Femur (tissue), 1 donor: ENCODE data around the gene MYLK4.

Source experiments
- DNase-seq: peaks from one replicate; pipeline ENCODE4 v3.0.0-alpha.2; 2017

The MYLK4 gene

DNA sequence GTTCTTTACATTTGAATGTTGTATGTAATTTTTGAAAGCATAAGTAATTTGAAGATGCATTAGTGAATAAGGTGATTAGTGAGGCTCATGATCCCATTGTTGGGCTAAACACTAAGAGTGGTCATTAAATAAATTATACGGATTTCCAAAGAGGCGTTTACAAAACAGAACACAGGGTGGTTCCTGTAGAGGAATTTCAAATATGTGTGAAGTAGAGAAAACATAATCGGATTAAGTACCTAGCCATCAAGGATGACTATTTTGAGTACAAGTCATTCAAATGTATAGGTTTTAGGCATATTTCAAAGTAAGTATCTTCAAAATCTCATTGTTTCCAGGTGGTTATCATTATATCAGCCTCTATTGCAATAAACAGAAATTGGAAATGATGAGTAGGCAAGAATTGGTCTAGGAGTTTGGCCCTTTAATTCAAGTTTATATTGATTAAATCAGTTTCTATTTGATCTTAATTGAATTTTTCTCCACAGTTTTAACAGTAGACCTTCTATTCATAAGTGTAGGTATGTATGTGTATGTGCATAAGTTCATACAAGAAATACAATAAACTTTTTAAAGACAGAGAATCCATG is 94.8 kb downstream of the MYLK4 start:
- no peak for DNase-seq

DNA sequence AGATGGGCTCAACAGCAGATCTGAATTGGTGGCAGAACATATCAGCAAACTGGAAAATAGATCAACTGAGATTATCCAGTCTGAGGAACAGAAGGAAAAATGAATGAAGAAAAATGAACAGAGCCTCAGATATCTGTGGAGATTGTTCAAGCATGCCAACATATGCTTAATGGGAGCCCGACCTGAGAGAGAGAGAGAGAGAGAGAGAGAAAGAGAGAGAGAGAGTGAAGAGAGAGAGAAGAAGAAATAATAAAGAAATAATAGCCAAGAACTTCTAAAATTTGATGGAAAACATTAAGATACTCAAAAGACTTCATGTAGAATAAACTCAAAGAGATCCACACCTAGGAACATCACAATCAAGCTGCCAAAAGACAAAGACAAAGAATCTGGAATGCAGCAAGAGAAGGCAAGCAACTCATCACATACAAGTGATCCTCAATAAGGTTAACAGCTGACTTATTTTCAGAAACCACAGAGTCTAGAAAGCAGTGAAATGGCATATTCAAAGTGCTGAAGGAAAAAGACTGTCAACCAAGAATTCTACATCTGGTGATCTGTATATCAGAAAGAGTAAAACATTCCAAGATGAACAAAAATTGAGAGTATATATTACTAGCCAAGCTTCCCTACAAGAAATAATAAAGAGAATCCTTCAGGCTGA is 97.2 kb downstream of the MYLK4 start:
- no peak for DNase-seq

DNA sequence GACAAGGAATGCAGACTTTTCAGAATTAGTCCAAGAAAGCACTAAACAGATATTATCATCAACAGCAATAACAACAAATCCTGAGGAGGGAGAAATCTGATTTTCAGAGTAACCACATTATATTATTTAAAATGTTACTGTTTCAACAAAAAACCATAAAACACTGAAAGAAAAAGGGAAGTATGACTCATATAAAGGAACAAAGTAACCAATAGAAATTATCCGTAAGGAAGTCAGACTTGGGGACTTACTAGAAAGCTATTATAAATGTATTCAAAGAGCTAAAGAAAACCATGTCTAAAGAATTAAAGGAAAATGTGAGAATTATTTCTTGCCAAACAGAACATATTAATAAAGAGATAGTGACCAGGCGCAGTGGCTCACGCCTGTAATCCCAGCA is 98.1 kb downstream of the MYLK4 start:
- DNase-seq = no peak

DNA sequence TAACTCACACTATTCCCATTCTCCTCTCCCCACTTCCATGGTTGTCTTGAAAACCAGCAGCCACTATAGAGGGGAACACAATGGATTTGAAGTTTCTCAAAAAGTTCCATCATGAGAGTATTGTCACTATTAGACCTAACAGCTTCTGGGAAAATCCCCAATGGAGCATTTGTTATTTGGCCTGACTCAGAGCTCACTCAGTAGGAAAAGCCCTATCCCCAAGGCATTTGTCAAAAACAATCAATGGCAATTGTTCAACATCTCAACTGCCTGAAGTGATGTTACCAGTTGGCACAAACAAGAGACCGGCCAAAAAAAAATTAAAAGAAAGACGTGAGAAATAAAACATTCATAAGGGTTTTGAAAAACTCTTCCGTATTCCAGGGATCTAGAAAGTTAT is 98.8 kb downstream of the MYLK4 start:
- DNase-seq = no peak

DNA sequence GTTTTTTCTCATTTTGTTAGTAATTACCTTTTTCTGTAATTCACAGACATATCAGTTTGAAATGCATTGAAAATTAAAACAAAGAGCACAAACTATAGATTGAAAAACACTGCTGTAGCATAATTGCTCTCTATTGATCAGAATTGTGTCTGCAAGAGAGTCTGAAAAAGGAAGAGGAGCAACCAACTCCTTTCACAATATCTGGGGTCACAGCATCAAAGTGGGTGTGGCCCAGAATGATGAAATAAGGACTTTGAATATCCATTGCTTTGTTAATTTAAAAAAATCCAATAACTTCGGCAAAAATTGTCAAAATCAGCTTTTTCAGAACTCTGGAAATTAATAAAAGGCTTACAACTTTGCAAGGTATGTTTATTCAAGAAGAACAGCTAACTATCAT is 99.2 kb downstream of the MYLK4 start:
- DNase-seq = no peak

DNA sequence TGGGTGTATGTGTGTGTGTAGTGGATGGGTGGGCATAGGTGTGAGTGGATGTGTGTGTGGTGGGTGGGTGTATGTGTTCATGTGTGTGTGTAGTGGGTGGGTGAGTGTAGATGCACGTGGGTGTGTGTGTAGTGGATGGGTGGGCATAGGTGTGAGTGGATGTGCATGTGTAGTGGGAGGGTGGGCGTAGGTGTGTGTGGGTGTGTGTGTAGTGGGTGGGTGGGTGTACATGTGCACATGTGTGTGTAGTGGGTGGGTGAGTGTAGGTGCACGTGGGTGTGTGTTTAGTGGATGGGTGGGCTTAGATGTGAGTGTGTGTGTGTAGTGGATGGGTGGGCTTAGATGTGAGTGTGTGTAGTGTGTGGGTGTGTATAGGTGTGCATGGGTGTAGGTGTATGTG is 104.4 kb downstream of the MYLK4 start:
- no peak for DNase-seq

DNA sequence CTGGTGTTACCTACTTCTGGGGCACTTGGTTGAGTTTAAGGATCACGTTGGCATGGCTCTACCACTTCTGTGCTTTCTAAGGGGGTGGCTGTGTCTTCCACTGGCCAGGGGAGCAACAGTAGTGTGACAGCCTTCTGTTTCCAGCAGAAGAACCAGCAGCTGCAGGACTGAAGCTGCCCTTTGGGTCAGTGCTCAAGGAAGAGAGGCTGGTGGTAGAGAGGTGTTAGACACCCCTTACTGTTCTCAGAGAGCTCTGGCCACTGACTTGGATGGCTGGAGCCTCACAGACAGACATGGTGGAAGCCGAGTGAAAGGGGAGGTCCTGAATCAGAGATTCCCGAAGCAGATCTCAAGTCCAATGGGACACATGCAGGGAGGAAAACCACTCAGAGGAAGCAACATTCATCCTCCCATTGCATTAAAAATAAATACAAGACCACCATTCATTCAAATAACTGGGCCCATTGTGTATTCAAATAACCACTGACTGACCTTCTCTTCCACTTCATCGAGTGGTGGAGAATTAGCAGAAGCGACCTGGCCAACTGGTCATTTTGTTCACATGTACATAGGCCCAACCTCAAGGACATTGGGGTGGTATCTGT is 106.7 kb downstream of the MYLK4 start:
- no peak for DNase-seq

DNA sequence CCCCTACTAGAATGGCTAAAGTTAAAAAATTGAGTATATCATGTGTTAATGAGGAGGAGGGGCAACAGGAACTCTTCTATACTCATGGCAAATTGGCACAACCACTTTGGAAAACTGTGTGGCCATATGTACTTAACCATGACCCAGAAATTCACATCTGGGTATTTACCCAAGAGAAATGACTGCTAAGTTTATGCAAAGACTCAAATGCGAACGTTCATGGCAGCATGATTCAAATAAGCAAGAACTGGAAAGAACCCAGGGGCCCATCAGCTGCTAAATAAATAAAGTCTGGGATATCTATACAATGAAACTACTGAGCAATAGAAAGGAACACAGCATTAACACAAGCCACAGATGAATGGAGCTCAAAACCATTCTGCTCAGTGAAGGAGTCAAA is 107.6 kb downstream of the MYLK4 start:
- no peak for DNase-seq

DNA sequence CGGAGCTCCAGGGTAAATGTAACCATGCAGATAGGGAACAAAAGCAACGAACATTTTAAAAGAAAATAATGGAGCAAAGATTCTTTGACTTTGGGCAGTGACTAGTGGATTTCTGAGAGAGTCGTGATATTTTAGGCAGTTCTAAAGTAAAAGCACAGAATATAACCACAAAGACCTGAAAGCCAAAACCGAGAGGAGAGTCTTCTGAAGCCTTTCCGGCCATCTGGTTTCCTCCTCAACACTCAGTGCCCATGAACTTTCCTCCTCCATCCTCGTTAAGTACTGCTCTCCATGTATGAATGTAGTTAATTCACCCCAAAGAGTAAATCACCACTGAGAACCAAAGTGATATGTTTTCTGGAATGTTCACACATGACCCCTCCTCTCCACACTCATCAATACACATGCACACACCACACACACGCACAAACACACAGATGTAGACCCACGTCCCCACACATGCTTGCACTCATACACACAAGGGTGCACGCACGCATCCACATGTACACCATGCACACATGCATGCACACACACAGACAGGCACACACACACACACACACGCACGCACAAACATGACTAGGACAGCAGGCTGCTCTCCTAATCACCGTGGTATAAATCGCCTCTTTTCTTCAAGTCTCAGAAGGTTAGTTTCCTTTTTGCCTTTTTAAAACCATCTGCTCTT is 109.5 kb downstream of the MYLK4 start:
- peak; percentile 15 for DNase-seq

DNA sequence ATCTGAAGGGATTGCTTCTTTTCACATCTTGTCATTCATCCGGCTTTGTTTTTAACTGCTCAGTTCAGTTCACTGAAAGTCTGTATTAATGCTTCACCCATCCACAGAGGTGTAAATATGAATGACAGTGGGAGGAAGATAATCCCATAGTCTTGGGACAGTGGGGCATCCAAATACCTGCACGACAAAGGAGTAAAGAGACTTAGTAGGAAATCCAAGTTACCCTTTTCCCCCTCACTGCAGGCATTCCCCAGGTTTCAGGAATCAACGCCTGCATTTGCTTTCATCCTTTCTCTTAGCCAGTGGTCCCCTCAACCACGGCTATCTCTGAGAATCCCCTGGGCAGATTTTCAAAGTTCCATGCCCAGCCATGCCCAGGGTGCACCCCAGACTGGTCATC is 110.2 kb downstream of the MYLK4 start:
- no peak for DNase-seq

DNA sequence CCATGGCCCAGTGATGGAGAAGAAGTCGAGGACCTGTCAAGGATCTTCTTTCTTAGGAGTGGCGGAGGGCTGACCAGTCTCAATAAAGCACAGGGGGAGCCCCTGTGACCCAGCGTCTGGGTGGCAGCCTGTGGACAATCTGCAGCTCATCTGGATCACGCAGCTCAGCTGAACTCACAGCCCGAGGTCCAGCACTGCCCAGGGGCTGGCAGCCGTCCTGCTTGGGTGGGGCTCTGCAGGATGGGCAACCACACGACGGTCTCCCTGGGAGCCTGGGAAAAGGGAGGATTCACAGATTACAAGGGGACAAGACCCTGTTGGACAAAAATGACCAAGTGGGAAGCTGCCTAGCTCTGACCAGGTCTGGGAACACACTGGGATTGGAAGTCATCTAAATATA is 110.8 kb downstream of the MYLK4 start:
- peak; percentile 56 for DNase-seq

DNA sequence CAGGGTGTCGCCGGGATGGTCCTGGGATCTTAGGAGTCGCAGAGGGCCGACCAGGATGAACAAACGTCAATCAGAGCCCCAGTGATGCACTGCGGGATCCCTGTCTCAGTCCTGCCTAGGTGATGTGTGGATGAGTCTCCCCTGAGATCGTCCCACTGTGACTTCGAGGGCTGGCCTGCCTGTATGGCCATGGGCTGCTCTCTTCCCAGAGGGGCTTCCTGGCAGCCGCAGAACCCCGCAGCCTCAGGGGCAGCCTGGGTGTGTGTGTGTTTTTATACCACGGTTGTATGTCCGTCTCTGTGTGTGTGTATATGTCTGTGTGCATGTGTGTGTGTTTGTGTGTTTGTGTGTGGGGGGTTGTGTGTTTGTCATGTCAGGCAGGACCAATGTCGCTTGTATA is 111.6 kb downstream of the MYLK4 start:
- DNase-seq = no peak

DNA sequence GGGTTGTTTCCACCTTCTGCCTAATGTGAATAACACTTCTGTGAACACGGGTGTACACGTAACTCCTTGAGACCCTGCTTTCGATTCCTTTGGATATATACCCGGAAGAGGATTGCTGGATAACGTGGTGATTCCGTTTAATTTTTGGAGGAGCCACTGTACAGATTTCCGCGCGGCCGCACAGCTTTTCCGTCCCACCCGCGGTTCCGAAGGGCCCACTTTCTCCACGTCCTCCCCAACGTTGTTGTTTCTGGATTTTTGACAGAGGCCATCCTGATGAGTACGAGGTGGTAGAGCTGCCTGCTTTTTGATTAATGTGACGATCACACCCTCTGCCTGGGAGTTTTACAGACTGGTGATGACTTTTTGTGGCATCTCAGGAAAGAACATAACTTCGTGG is 114.0 kb downstream of the MYLK4 start:
- no peak for DNase-seq

DNA sequence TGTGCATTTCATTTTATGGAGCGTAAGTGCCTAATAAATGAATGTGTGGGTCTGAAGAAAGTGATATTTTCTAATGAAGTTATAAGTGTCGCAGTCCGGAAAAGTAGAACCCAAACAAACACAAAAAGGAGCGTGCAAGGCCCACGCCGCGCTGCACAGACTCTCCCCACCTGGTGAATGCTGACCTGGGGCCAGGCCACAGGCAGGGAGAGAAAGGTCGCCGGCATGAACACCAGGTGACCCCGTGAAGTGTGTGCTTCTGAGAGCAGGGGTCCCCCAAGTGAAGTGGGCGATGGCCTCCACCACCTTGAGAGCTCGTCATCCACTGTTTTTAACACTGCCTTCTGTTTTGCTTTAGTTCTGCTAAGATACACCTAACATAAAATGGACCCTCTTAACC is 114.8 kb downstream of the MYLK4 start:
- DNase-seq = no peak

DNA sequence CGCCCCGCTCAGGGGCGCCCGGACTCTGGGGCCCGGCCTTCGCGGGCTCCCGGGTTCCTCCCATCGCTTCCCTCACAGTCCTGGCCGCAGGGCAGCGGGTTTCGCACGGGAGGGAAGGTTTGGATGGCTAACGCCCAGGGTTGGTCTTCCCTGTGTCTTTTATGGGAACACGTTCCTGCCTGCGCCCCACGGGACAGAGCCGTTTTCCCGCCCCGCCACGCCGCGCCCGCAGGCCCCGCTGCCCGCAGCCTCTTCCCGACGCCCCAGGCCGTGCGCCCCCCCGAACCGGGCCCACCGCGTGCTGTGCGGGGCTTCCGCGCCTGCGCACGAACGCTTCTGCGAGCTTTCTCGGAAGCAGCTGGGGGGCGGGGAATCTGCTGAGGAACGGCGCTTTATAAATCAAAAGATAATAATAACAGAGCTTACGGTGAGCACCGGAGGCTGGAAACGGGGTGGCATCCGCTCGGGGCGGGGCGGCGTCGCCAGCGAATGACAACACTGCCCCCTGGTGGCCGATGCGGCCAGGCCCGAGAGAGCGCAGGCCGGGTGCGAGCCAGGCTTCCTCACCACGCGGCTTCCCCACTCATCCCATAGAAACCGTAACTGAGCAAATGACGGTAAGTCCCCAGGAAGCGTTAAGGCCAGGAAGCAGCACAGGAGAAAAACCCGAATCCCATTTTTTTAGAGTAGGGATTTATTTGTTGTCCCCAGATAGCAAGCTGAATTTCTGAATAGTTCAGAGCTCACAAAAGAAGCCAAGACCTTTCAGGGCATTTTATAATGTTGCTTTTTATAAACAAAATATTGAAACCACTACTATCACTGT is 116.4 kb downstream of the MYLK4 start:
- peak; percentile 94 for DNase-seq

DNA sequence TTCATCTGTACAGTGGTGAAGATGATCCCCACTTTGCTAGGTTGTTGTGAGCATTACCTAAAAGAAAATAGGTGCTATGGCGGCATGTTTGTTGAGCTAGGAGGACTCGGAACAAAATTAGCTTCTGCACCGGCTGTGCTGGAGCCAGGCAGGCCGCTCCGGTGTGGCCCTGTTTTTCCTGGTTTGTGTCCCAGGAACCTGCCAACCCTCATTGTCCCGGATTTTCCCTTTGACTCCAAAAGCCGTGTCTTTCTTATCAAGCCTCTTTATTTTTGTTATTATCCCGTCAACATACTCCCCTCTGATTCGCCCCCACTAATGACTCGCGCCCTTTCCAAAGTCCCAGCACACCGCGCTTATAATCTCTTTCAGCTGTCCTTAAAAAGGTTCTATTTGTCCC is 117.0 kb downstream of the MYLK4 start:
- no peak for DNase-seq

DNA sequence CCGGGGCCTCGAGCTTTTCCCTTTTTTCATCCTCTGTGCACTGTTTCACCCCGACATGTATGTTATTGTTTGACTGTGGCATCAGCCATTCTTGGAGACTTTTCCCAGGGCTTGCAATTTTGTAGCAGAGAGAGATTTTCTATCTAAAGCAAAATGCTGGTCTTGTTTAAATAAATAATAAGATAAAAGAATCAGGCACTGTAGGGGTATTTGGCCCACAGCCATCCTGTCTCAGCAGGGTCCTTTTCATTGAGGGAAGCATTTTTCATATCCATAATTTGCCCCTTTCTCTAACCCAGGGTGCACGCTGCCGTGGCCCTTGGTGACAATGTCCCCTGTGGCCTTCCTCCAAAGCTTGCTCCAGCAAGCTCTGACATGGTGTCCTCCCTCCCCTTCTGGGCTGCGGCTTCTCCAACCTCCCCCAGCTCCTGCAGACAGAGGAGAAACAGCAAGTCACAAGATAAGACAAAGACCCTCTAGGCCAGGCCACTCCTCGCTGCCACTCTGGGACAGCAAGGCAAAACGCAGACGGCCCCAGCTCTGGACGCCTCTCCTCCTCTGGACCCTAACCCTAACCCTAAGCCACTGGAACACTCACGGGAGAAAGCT is 117.6 kb downstream of the MYLK4 start:
- DNase-seq = no peak

DNA sequence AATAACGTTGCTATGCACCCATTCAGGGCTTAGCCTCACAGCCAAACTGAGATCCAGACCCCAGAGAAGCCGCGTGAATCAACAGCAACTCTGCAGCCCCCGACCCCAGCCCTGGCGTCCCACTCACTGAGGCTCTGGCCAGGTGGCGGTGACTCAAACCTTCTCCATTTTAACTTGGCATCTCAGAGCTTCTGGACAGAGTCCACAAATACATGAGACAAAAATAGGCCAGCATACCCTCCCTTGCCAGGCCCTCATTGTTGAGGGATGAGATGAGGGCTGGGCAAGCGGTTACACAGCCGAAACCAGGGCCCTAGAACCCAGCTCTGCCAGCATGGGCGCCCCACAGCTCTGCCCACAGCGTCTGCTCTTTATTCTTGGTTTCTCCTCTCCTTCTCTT is 118.4 kb downstream of the MYLK4 start:
- DNase-seq = peak; percentile 55

DNA sequence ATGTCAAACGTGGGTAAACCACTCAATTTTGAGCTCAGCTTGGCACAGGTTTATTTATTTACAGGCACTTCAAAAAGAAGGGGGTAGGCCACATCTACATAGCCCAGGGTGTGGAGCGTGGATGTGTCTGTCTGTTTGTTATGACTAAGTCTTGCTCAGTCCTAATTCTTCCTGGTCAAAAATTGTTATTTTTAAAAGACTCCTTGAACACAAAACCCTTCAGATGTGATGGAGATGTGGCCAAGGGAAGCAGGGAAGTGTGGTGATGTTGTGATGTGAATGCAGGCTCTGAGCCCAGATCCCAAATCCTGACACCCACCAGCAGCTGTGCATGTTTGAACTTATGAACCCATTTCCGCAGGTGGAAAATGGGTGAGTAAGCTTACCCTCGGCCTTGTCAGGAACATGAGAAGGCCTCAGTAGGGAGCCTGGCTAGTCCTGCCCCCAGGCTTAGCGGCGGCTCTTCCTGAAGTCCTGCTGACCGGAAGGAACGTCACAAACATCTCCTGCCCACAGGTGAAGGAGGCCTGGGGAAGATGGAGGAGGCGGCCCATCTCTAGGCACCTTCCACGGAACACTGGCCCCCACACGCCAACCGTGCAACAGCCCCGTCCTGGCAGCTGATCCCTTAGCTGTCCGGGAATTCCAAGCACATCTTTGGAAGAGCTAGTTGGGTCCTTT is 119.7 kb downstream of the MYLK4 start:
- DNase-seq = peak; percentile 45

DNA sequence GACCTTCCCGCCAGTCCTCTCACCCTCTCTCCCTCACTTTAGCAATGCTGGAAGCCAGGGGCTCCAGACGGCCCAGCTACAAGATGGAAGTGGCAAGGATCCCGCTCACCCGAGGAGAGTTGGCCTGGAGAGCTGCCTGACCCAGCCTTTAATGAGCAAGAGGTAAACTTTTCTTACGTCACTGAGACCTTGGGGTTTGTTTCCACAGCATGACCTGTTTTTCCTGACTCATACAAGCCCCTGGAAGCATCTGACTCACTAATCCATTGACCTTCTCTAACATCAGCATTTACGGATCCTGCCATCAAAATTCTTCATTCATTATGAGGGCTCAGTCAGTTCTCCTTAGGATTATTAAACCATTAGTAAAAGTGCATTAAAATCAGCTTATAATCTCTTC is 120.4 kb downstream of the MYLK4 start:
- DNase-seq = no peak

DNA sequence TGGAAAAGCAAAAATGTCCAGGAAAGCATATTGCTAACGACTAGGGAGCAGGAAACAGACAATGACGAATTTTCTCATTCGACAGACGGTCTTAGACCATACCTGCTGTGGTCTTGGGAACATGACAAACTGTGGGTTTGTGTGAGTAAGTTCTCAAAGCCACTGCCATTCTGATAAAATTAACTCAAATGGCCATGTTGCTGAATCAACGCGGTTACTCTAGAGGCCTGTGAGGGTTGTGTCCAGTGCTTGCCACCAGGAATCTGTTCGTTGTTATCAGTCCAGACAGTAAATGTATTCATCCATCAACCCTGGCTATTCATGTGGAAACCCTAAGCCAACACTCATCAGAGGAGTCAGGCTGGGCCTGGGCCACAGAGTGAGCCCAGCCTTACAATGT is 124.3 kb downstream of the MYLK4 start:
- no peak for DNase-seq

DNA sequence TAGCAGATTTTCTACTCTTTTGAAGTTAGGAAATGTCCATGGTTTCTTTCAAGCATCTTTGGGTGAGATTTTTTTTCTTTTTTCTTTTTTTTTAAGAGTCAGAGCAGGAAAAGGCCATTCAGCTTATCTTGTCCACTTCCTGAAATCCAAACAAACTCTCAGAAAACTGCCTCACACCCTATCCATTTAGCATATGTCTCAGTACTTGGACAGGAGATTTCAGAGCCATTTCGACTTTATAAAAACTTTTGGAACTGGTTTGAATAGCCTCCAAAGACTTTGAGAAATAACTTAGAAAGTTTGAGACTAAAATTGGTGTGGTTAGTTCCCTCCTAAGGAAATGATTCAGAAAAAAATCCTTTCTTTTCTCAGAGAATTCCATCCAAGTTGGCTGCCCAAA is 125.1 kb downstream of the MYLK4 start:
- DNase-seq = no peak
